ENCODE measurements around the gene PLOD1. TPM values are rescaled to one million over a fixed set of nuclear protein-coding genes. Genes with fewer than 3 reads are reported as not detected.
A peak's percentile ranks its signal among the peaks of the same experiment; 100 is the strongest.

The PLOD1 gene
- total RNA-seq (2014; rRNA removed; shearing (Covaris generic); ENCODE audit: low replicate concordance) = 35.9 and 55.3 TPM in 2 replicates

- Histone ChIP-seq H3K9me2 (replicated peaks; ENCODE audit: insufficient read depth, low read length) (no peaks in the 10 kb centered on the region), H3K79me2 (ENCODE audit: low read length) (peaks cover 30% of the 10 kb centered on the region), H3K4me1 (ENCODE audit: low read length) (peaks cover 25% of the 10 kb centered on the region), H3K4me3 (ENCODE audit: low read length) (peak within 1 kb of the TSS; percentile 94), H3K9me3 (ENCODE audit: low read length) (no peaks in the 10 kb centered on the region), H4K20me1 (ENCODE audit: insufficient read depth, low read depth, low read length) (no peaks in the 10 kb centered on the region), H3K36me3 (ENCODE audit: insufficient read depth, low read length) (0 out of 2 replicates have a peak, but pooled peaks cover 3% of the 10 kb centered on the region), H3K27me3 (ENCODE audit: low read length) (no peaks in the 10 kb centered on the region), H3K4me2 (ENCODE audit: low read depth, low read length, poor library complexity, severe bottlenecking) (peak within 1 kb of the TSS; percentile 79), H2AFZ (ENCODE audit: low read length) (peak within 1 kb of the TSS; percentile 92), H3K27ac (ENCODE audit: low read length) (peak within 1 kb of the TSS; percentile 19), H3K9ac (ENCODE audit: low read length) (peak within 1 kb of the TSS; percentile 87)
- peak; percentile 95 for DNase-seq
Observed at GRCh38 chr1:11934302-11935056, at the start of gene PLOD1. Gene PLOD1, plus strand, starts transcription at chr1:11934717. Its CDS starts 63 bp downstream, at chr1:11934780.

- Histone ChIP-seq H3K4me3 (ENCODE audit: low read length) (no peak overlapping the region), H4K20me1 (ENCODE audit: insufficient read depth, low read depth, low read length) (no peaks in the 10 kb centered on the region), H3K9me3 (ENCODE audit: low read length) (no peaks in the 10 kb centered on the region), H3K27ac (ENCODE audit: low read length) (no peak overlapping the region), H3K4me2 (ENCODE audit: low read depth, low read length, poor library complexity, severe bottlenecking) (no peak overlapping the region), H3K4me1 (ENCODE audit: low read length) (no peaks in the 10 kb centered on the region), H3K36me3 (ENCODE audit: insufficient read depth, low read length) (no peaks in the 10 kb centered on the region), H3K9me2 (replicated peaks; ENCODE audit: insufficient read depth, low read length) (no peaks in the 10 kb centered on the region), H3K9ac (ENCODE audit: low read length) (no peak overlapping the region), H3K27me3 (ENCODE audit: low read length) (no peaks in the 10 kb centered on the region), H3K79me2 (ENCODE audit: low read length) (no peaks in the 10 kb centered on the region), H2AFZ (ENCODE audit: low read length) (no peak overlapping the region)
- DNase-seq = no peak
Observed at GRCh38 chr1:11885916-11886315, 48.6 kb upstream of the PLOD1 start.

GRCh38 chr1:11886986-11887665, 47.4 kb upstream of the PLOD1 start:
- Histone ChIP-seq H3K27ac (ENCODE audit: low read length) (no peak overlapping the region), H3K36me3 (ENCODE audit: insufficient read depth, low read length) (no peaks in the 10 kb centered on the region), H2AFZ (ENCODE audit: low read length) (no peak overlapping the region), H3K4me2 (ENCODE audit: low read depth, low read length, poor library complexity, severe bottlenecking) (no peak overlapping the region), H3K9ac (ENCODE audit: low read length) (no peak overlapping the region), H3K79me2 (ENCODE audit: low read length) (no peaks in the 10 kb centered on the region), H3K4me1 (ENCODE audit: low read length) (no peaks in the 10 kb centered on the region), H3K9me2 (replicated peaks; ENCODE audit: insufficient read depth, low read length) (no peaks in the 10 kb centered on the region), H4K20me1 (ENCODE audit: insufficient read depth, low read depth, low read length) (no peaks in the 10 kb centered on the region), H3K9me3 (ENCODE audit: low read length) (no peaks in the 10 kb centered on the region), H3K27me3 (ENCODE audit: low read length) (no peaks in the 10 kb centered on the region), H3K4me3 (ENCODE audit: low read length) (no peak overlapping the region)
- DNase-seq = no peak

- no peak overlapping the region for H3K4me3 ChIP-seq (ENCODE audit: low read length)
- DNase-seq = no peak
- no peak overlapping the region for H3K9ac ChIP-seq (ENCODE audit: low read length)
- H4K20me1 ChIP-seq (ENCODE audit: insufficient read depth, low read depth, low read length) = no peaks in the 10 kb centered on the region
- no peaks in the 10 kb centered on the region for H3K9me3 ChIP-seq (ENCODE audit: low read length)
- no peak overlapping the region for H2AFZ ChIP-seq (ENCODE audit: low read length)
- no peak overlapping the region for H3K27ac ChIP-seq (ENCODE audit: low read length)
- H3K4me1 ChIP-seq (ENCODE audit: low read length) = no peaks in the 10 kb centered on the region
- no peaks in the 10 kb centered on the region for H3K27me3 ChIP-seq (ENCODE audit: low read length)
- no peaks in the 10 kb centered on the region for H3K79me2 ChIP-seq (ENCODE audit: low read length)
- no peaks in the 10 kb centered on the region for H3K9me2 ChIP-seq (replicated peaks; ENCODE audit: insufficient read depth, low read length)
- H3K4me2 ChIP-seq (ENCODE audit: low read depth, low read length, poor library complexity, severe bottlenecking) = no peak overlapping the region
- no peaks in the 10 kb centered on the region for H3K36me3 ChIP-seq (ENCODE audit: insufficient read depth, low read length)
Observed at GRCh38 chr1:11887666-11888007, 46.9 kb upstream of the PLOD1 start.

- DNase-seq = no peak
- H4K20me1 ChIP-seq (ENCODE audit: insufficient read depth, low read depth, low read length) = no peaks in the 10 kb centered on the region
- no peaks in the 10 kb centered on the region for H3K9me3 ChIP-seq (ENCODE audit: low read length)
- no peak overlapping the region for H2AFZ ChIP-seq (ENCODE audit: low read length)
- no peaks in the 10 kb centered on the region for H3K4me1 ChIP-seq (ENCODE audit: low read length)
- no peak overlapping the region for H3K9ac ChIP-seq (ENCODE audit: low read length)
- no peak overlapping the region for H3K4me2 ChIP-seq (ENCODE audit: low read depth, low read length, poor library complexity, severe bottlenecking)
- no peaks in the 10 kb centered on the region for H3K9me2 ChIP-seq (replicated peaks; ENCODE audit: insufficient read depth, low read length)
- no peaks in the 10 kb centered on the region for H3K36me3 ChIP-seq (ENCODE audit: insufficient read depth, low read length)
- no peak overlapping the region for H3K4me3 ChIP-seq (ENCODE audit: low read length)
- no peak overlapping the region for H3K27ac ChIP-seq (ENCODE audit: low read length)
- H3K27me3 ChIP-seq (ENCODE audit: low read length) = no peaks in the 10 kb centered on the region
- no peaks in the 10 kb centered on the region for H3K79me2 ChIP-seq (ENCODE audit: low read length)
Observed at GRCh38 chr1:11888206-11888876, 46.2 kb upstream of the PLOD1 start.

GRCh38 chr1:11888877-11889208, 45.7 kb upstream of the PLOD1 start:
- H4K20me1 ChIP-seq (ENCODE audit: insufficient read depth, low read depth, low read length) = no peaks in the 10 kb centered on the region
- no peak overlapping the region for H3K4me2 ChIP-seq (ENCODE audit: low read depth, low read length, poor library complexity, severe bottlenecking)
- no peak overlapping the region for H3K4me3 ChIP-seq (ENCODE audit: low read length)
- H3K36me3 ChIP-seq (ENCODE audit: insufficient read depth, low read length) = no peaks in the 10 kb centered on the region
- H3K27ac ChIP-seq (ENCODE audit: low read length) = no peak overlapping the region
- no peak overlapping the region for H3K9ac ChIP-seq (ENCODE audit: low read length)
- DNase-seq = no peak
- H3K9me2 ChIP-seq (replicated peaks; ENCODE audit: insufficient read depth, low read length) = no peaks in the 10 kb centered on the region
- no peaks in the 10 kb centered on the region for H3K27me3 ChIP-seq (ENCODE audit: low read length)
- H3K79me2 ChIP-seq (ENCODE audit: low read length) = no peaks in the 10 kb centered on the region
- H2AFZ ChIP-seq (ENCODE audit: low read length) = no peak overlapping the region
- H3K4me1 ChIP-seq (ENCODE audit: low read length) = no peaks in the 10 kb centered on the region
- no peaks in the 10 kb centered on the region for H3K9me3 ChIP-seq (ENCODE audit: low read length)

GRCh38 chr1:11891433-11892186, 42.9 kb upstream of the PLOD1 start:
- no peaks in the 10 kb centered on the region for H3K27me3 ChIP-seq (ENCODE audit: low read length)
- no peaks in the 10 kb centered on the region for H4K20me1 ChIP-seq (ENCODE audit: insufficient read depth, low read depth, low read length)
- no peaks in the 10 kb centered on the region for H3K9me2 ChIP-seq (replicated peaks; ENCODE audit: insufficient read depth, low read length)
- H3K36me3 ChIP-seq (ENCODE audit: insufficient read depth, low read length) = no peaks in the 10 kb centered on the region
- H3K9me3 ChIP-seq (ENCODE audit: low read length) = no peaks in the 10 kb centered on the region
- DNase-seq = no peak
- no peak overlapping the region for H3K27ac ChIP-seq (ENCODE audit: low read length)
- H3K4me2 ChIP-seq (ENCODE audit: low read depth, low read length, poor library complexity, severe bottlenecking) = no peak overlapping the region
- H3K9ac ChIP-seq (ENCODE audit: low read length) = no peak overlapping the region
- no peaks in the 10 kb centered on the region for H3K79me2 ChIP-seq (ENCODE audit: low read length)
- H3K4me3 ChIP-seq (ENCODE audit: low read length) = no peak overlapping the region
- H3K4me1 ChIP-seq (ENCODE audit: low read length) = no peaks in the 10 kb centered on the region
- no peak overlapping the region for H2AFZ ChIP-seq (ENCODE audit: low read length)

- Histone ChIP-seq H2AFZ (ENCODE audit: low read length) (no peak overlapping the region), H3K9me3 (ENCODE audit: low read length) (no peaks in the 10 kb centered on the region), H3K27me3 (ENCODE audit: low read length) (no peaks in the 10 kb centered on the region), H3K4me1 (ENCODE audit: low read length) (no peaks in the 10 kb centered on the region), H3K9me2 (replicated peaks; ENCODE audit: insufficient read depth, low read length) (no peaks in the 10 kb centered on the region), H3K4me3 (ENCODE audit: low read length) (no peak overlapping the region), H3K4me2 (ENCODE audit: low read depth, low read length, poor library complexity, severe bottlenecking) (no peak overlapping the region), H3K79me2 (ENCODE audit: low read length) (no peaks in the 10 kb centered on the region), H3K27ac (ENCODE audit: low read length) (no peak overlapping the region), H3K36me3 (ENCODE audit: insufficient read depth, low read length) (no peaks in the 10 kb centered on the region), H3K9ac (ENCODE audit: low read length) (no peak overlapping the region), H4K20me1 (ENCODE audit: insufficient read depth, low read depth, low read length) (no peaks in the 10 kb centered on the region)
- DNase-seq = peak; percentile 86
Observed at GRCh38 chr1:11893907-11894251, 40.6 kb upstream of the PLOD1 start.

Data from Karpas-422 (cell line).